ENCODE results near the gene ANKRD23. TPM values are rescaled to one million over a fixed set of nuclear protein-coding genes. Genes with fewer than 3 reads are reported as not detected.

ANKRD23 gene
- total and polyA plus RNA-seq, 2 of the 13 experiments (the other 11 are each of a cell fraction or from before 2014, with no cell fraction given) = 1.5 to 1.6 TPM

DNA sequence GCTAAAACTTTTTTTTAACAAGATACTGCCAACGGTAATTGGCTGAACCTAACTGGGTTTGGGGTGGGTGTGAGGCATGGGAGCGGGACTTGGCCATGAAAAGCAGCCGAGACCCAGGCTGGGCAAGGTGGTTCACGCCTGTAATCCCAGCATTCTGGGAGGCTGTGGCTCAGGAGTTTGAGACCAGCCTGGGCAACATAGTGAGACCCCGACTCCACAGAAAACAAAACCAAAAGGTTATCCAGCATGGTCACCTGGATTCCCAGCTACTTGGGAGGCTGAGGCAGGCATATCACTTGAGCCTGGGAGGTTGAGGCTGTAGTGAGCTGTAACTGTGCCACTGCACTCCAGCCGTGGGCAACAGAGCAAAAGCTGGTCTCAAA, 37.1 kb upstream of the ANKRD23 start (continued):
- TF ChIP-seq, protein P1, sequence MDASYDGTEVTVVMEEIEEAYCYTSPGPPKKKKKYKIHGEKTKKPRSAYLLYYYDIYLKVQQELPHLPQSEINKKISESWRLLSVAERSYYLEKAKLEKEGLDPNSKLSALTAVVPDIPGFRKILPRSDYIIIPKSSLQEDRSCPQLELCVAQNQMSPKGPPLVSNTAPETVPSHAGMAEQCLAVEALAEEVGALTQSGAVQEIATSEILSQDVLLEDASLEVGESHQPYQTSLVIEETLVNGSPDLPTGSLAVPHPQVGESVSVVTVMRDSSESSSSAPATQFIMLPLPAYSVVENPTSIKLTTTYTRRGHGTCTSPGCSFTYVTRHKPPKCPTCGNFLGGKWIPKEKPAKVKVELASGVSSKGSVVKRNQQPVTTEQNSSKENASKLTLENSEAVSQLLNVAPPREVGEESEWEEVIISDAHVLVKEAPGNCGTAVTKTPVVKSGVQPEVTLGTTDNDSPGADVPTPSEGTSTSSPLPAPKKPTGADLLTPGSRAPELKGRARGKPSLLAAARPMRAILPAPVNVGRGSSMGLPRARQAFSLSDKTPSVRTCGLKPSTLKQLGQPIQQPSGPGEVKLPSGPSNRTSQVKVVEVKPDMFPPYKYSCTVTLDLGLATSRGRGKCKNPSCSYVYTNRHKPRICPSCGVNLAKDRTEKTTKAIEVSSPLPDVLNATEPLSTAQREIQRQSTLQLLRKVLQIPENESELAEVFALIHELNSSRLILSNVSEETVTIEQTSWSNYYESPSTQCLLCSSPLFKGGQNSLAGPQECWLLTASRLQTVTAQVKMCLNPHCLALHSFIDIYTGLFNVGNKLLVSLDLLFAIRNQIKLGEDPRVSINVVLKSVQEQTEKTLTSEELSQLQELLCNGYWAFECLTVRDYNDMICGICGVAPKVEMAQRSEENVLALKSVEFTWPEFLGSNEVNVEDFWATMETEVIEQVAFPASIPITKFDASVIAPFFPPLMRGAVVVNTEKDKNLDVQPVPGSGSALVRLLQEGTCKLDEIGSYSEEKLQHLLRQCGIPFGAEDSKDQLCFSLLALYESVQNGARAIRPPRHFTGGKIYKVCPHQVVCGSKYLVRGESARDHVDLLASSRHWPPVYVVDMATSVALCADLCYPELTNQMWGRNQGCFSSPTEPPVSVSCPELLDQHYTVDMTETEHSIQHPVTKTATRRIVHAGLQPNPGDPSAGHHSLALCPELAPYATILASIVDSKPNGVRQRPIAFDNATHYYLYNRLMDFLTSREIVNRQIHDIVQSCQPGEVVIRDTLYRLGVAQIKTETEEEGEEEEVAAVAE (CRISPR knock-in tag; IDR thresholded peaks at IDR 0.05; ENCODE audit: borderline replicate concordance) = no peak
- TF ChIP-seq RCOR2 (CRISPR knock-in tag; IDR thresholded peaks at IDR 0.05) (no peak), SP5 (CRISPR knock-in tag; IDR thresholded peaks at IDR 0.05; ENCODE audit: borderline replicate concordance, low read depth) (no peak), TARDBP (CRISPR knock-in tag; IDR thresholded peaks at IDR 0.05) (no peak)

DNA sequence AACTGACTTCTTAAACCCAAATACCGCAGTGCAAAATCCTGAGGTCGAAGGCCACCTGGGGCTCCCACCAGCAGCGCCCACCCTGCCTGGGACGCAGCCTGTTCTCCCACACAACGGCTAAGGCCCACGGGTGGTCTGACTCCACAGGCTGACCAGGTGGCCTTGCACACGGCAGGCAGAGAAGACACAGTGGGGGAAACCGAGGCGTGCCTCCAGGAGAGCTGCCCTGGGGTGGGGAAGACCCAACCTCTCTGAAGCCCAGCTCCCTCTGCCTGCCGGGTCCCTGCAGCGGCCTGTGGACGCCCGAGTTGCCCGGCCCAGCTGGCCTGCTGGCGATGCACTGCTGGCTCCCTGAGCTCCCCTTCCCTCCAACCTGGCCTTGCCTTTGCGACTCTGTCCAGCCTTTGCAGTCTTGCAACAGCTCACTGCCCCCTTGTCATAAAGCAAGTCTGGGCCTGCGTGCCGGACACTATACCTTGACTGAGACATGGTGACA, 35.8 kb upstream of the ANKRD23 start:
- no peak for DNase-seq (ENCODE audit: low spot score)
- ChIA-PET CTCF (ENCODE audit: low intra/inter-chr PET ratio, low total read pairs) (no interaction called here), POLR2A (interaction anchor here (1.2 kb wide), 1 partner anchor 22 kb away, joined by 4 read pairs; the partner anchor contains the start of gene ANKRD39)
- ATAC-seq = no peak
- no peaks in the 10 kb centered on the region for H3K9me3 ChIP-seq (ENCODE audit: low read length)
- no TSS peak for BruUV-seq (replicated peaks)
- H3K4me3 ChIP-seq (replicated peaks in 1 of 3; ENCODE audit: insufficient read depth in 1 of 3, low read depth in 2 of 3, low read length in 3 of 3) = no peak overlapping the region
- H3K36me3 ChIP-seq (replicated peaks in 1 of 2; ENCODE audit: control insufficient read depth in 1 of 2, insufficient read depth in 2 of 2, low read length in 2 of 2) = no peaks in the 10 kb centered on the region
- no peak overlapping the region for H3K27ac ChIP-seq (ENCODE audit: extremely low read length, insufficient read depth, low read length)
- 63% methylated on average over 11 of the region's 18 CpGs for WGBS (ENCODE audit: low lambda C conversion rate)
- FAIRE-seq = no peak
- H3K79me2 ChIP-seq (ENCODE audit: insufficient read depth, low read length) = no peaks in the 10 kb centered on the region
- H3K4me1 ChIP-seq (ENCODE audit: insufficient read depth, low read length) = no peaks in the 10 kb centered on the region
- no peak overlapping the region for H2AFZ ChIP-seq (ENCODE audit: low read length)
- peaks cover 45 to 96% of the 10 kb centered on the region in 2 experiments for H3K27me3 ChIP-seq (ENCODE audit: control insufficient read depth in 1 of 2, insufficient read depth in 2 of 2, low read length in 2 of 2)
- H3K4me2 ChIP-seq (ENCODE audit: low read depth, low read length) = no peak overlapping the region
- H4K20me1 ChIP-seq (ENCODE audit: insufficient read depth, low read length) = no peaks in the 10 kb centered on the region; the same call in 1 of the 2 replicates
- H3K9ac ChIP-seq (ENCODE audit: insufficient read depth, low read depth, low read length) = no peak overlapping the region
- intact Hi-C loops (cut with micrococcal nuclease; ENCODE audit: unreplicated experiment) (no loop called here), in situ Hi-C loops (cut with HindIII; ENCODE audit: extremely low pct_ligation_motif_present, low pct_unique_long_range_greater_than_20kb) (no loop called here)
- TF ChIP-seq E2F1 (CRISPR knock-in tag; IDR thresholded peaks at IDR 0.05) (no peak), KLF12 (CRISPR knock-in tag; IDR thresholded peaks at IDR 0.05; ENCODE audit: borderline replicate concordance) (no peak), POGZ (CRISPR knock-in tag; IDR thresholded peaks at IDR 0.05) (no peak), MAX (IDR thresholded peaks at IDR 0.05) (no peak), HNRNPLL (IDR thresholded peaks at IDR 0.05; ENCODE audit: low read depth, low read length, poor library complexity, severe bottlenecking) (no peak), USF2 (IDR thresholded peaks at IDR 0.05; ENCODE audit: low read depth, low read length) (no peak), USF2 (CRISPR knock-in tag; IDR thresholded peaks at IDR 0.05; ENCODE audit: borderline replicate concordance) (no peak), ZNF547 (CRISPR knock-in tag; IDR thresholded peaks at IDR 0.05) (no peak), GMEB1 (CRISPR knock-in tag; IDR thresholded peaks at IDR 0.05; ENCODE audit: borderline replicate concordance) (no peak)

Data from HepG2 (cell line).